Fibroblast of villous mesenchyme (primary cell): ENCODE data around the gene GMDS. TPM values are rescaled to one million over a fixed set of nuclear protein-coding genes. Genes with fewer than 3 reads are reported as not detected.

Experiments used
- DNase-seq: peaks from one replicate; pipeline ENCODE4 v3.0.0-alpha.2; 2010; ENCODE audit warnings: low read depth
- H3K4me3 ChIP-seq: 2 replicates; pipeline ENCODE4 v1.5.1; 2011; ENCODE audit warnings: low read depth, mild to moderate bottlenecking, low read length
- CTCF ChIP-seq: IDR thresholded peaks from 2 replicates; pipeline ENCODE4 v1.5.1; 2012; ENCODE audit warnings: low read depth, mild to moderate bottlenecking, low read length; ENCODE audit not compliant: insufficient read depth
- total RNA-seq: library from RNA; depleted of rRNA; stranded (reverse); fragments of >200 nt; gene quantifications from 2 replicates; pipeline ENCODE4 v1.2.3, GENCODE V29; 2012

The GMDS gene
- total RNA-seq, 1 donor, result 6.5 TPM

GRCh38 chr6:1841136-1841535 is 404.3 kb downstream of the GMDS start:
- no peak for TF ChIP-seq CTCF
- DNase-seq, result peak; percentile 32

GRCh38 chr6:1840491-1841121 is 404.8 kb downstream of the GMDS start:
- DNase-seq, result peak; percentile 41
- H3K4me3 ChIP-seq, result no peak overlapping the region
- no peak for TF ChIP-seq CTCF

More at GRCh38 chr6:1841136-1841535, 404.3 kb downstream of the GMDS start:
- no peak overlapping the region for H3K4me3 ChIP-seq

GRCh38 chr6:1839361-1839760 is 406.0 kb downstream of the GMDS start:
- no peak overlapping the region for H3K4me3 ChIP-seq
- no peak for TF ChIP-seq CTCF
- DNase-seq, result no peak

GRCh38 chr6:1838604-1839213 is 406.7 kb downstream of the GMDS start:
- H3K4me3 ChIP-seq, result no peak overlapping the region
- no peak for DNase-seq
- TF ChIP-seq CTCF, result no peak

- H3K4me3 ChIP-seq, result no peak overlapping the region
- DNase-seq, result no peak
- TF ChIP-seq CTCF, result no peak
These were observed 407.6 kb downstream of the GMDS start for GRCh38 chr6:1837826-1838225.

- no peak for DNase-seq
- H3K4me3 ChIP-seq, result no peak overlapping the region
- no peak for TF ChIP-seq CTCF
These were observed 408.7 kb downstream of the GMDS start for GRCh38 chr6:1836690-1837089.
